GM21515 (cell line): Measurements from ENCODE around the gene PGA4.
"Not testable (repeated sequence)": the region's sequence is repeated elsewhere in the genome, so short reads cannot be mapped to it uniquely, and the experiment has no call there.

ENCODE experiments used
- ATAC-seq: cut with Tn5 transposase; IDR thresholded peaks from one replicate; pipeline ENCODE4 v1.9.1; 2021; ENCODE audit not compliant: unreplicated experiment

The PGA4 gene

GRCh38 chr11:61248071-61248470, 25.9 kb downstream of the PGA4 start:
- ATAC-seq, result not testable (repeated sequence)

- ATAC-seq, result not testable (repeated sequence)
These were observed 27.1 kb downstream of the PGA4 start for GRCh38 chr11:61249201-61249600.

GRCh38 chr11:61250796-61251765, 28.9 kb downstream of the PGA4 start:
- ATAC-seq, result not testable (repeated sequence)

DNA sequence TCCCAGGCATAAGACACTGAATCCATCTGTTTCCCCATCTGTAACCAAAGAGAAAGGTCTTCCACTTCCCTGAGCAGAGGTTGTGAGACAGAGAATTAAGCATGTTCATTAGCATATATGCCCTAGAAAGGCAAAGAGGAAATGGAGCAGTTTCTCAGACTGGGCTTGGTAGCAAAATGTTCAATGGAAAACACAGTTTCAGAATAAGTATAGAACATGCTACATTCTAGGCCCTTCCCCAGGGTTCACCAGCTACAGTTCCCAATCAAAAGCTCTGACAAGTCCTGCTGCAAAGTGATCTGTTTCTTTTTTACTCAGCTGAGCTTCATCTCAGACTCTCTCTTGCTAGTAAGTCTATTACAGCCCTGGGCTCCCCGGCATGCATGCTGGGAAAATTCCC, 30.2 kb downstream of the PGA4 start:
- not testable (repeated sequence) for ATAC-seq

DNA sequence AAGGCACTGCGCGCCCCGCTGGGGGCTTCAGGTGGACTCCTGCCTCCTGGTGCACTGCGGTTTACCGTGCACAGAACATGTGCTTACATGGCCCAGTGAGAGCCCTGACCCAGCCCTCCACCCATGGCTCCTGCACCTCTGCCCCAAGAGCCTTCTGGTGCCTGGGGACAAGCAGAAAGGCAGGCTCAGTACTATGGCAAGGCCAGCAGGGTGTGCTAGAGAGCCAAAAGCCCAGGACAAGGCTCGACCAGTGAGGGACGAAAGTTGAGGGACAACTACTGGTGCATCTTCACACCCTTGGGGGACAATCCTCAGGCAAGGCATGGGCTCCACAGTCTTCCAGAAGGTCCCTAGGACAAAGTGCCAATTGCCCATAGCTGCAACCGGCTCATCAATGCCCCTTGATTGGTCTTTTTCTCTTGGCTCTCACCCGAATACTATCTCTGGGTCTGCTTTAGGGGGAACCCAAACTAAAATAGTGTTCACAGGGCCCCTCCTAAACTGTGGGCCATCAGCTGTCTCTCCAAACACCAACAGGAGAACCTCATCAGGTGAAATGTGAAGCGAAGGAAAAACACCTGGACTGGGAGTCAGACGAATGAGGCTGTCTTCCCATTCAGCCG, 32.4 kb downstream of the PGA4 start:
- ATAC-seq, result peak; percentile 59

DNA sequence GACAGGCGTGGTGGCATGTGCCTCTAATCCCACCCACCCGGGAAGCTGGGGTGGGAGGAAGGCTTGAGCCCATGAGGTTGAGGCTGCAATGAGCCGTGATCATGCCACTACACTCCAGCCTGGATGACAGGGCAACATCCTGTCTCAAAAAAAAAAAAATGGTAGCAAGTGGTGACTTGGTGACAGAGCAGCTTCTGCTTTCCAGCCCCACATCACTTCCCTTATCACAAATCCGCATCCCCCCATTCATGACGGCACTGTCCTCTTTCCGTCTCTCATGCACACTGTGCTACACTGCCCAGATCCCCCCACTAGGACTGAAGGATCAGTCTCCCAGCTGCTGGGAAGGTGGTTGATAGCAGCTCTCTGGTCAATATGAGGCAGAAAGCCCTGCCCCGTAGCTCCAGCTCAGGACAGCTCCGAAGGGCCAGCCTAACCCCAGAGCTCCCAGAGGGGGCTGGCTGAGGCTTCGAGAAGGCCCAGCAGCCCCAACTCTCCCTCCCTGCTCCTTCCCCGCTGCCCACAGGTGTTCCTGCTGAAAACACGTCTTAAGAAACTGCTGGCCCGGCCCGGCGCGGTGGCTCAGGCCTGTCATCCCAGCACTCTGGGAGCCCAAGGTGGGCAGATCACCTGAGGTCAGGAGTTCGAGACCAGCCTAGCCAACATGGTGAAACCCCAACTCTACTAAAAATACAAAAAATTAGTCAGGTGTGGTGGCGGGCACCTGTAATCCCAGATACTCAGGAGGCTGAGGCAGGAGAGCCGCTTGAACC, 34.7 kb downstream of the PGA4 start:
- no peak for ATAC-seq

DNA sequence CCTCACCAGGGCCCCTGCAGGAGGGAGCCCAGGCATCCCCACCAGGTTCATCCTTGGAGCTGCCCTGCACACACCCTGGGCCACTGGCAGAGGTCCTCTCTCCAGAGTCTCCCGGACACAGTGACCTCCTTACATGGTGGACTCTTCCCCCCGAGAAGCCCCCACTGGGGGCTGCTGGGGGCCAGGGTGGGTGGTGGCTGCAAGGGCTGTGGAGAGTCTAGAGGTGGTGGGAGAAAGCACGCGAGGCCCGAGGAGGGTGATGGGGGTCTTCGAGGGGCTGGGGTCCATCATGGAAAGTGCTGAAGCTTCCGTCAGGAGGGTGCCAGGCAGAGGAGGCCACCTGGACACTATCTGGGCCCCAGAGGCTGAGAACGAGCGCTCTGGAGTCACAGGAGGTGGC, 36.4 kb downstream of the PGA4 start:
- no peak for ATAC-seq

DNA sequence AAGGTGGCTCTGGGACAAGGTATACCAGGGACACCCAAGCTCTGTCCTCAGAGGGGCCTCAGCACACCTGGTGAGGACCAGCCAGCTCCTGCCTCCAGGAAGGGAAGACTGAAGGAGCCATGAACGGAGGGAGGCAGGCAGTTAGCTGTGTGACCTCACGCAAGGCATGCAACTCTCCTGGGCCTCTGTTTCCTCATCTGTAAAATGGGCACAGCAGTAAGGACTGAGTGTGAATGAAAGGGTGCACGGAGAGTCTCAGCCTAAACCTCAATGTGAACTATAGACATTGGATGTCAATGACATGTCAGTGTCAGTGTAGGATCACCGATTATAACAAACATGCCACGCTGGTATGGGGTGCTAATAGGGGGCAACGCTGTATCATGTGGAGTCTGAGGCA, 37.2 kb downstream of the PGA4 start:
- no peak for ATAC-seq

- ATAC-seq, result no peak
These were observed 42.2 kb downstream of the PGA4 start for GRCh38 chr11:61264371-61264770.

DNA sequence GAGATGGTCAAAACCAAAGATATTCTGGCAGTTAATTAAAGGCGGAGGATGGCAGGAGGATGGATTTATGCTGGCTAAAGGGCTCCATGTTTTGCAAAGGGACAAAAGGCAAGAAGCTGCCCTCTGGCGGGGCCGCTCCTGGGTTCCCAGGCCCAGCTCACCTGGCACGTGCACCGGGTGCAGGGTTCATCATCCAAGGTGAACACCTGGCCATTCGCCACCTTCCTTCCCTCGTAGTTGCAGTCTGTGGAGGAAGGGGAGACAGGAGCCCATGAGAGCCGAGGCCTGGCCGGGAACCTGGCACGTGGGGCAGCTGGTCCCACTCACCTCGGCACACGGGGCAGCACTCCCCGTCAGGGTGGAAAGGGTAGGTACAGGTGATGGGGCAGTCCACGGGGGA, 42.6 kb downstream of the PGA4 start:
- ATAC-seq, result no peak

- ATAC-seq, result no peak
These were observed 43.2 kb downstream of the PGA4 start for GRCh38 chr11:61265357-61265756.

- ATAC-seq, result no peak
These were observed 44.5 kb downstream of the PGA4 start for GRCh38 chr11:61266602-61267001.

DNA sequence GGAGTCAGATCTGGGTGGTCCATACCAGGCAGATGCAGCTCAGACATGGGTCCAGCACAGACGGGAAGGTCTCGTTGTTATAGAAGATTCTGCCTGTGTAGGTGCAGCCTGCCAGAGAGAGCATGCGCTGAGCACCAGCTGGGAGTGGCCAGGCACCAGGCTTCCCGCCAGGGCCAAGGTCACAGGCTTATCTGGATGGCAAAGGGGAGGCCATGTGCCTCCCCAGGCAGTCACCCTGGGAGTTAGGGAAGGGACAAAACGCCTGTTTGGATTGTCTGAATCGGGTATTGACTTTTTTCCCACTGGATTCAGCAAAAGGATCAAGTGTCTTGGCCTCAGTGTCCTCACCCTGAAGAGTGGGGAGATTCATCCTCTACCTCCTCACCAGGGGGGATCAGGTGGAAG, 45.3 kb downstream of the PGA4 start:
- no peak for ATAC-seq

DNA sequence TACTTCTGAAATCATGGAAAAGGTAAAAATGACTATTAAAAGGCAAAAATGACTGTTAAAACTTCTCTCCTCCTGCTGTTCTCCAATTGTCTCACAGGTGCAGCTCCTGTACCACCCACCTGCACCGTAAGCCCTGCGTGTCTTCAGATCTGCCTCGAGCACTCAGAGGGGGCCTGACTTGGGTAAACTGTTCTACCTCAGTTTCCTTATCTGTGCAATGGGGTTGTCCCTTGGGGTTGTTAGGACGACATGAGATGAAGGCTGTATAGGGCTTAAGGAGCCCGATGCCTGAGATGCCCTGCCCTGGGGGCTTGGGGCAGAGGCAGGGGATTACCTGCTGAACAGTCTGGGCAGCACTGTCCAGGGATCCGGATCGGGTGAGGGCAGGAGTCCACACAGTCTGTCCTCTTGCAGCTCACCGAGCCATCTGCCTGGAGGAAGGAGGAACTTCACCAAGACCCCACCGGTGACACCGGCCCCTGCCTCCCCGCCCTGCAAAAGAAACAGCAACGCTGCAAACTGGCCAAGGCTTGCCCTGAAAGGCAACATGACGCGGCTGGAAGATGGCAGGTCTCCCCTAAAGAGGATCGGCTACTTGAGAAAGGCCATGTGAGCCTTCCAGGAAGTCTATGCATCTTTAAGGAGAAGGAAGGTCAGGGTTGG, 46.6 kb downstream of the PGA4 start:
- ATAC-seq, result no peak

GRCh38 chr11:61270354-61271076, 48.4 kb downstream of the PGA4 start:
- ATAC-seq, result no peak

GRCh38 chr11:61272731-61273130, 50.6 kb downstream of the PGA4 start:
- ATAC-seq, result no peak

DNA sequence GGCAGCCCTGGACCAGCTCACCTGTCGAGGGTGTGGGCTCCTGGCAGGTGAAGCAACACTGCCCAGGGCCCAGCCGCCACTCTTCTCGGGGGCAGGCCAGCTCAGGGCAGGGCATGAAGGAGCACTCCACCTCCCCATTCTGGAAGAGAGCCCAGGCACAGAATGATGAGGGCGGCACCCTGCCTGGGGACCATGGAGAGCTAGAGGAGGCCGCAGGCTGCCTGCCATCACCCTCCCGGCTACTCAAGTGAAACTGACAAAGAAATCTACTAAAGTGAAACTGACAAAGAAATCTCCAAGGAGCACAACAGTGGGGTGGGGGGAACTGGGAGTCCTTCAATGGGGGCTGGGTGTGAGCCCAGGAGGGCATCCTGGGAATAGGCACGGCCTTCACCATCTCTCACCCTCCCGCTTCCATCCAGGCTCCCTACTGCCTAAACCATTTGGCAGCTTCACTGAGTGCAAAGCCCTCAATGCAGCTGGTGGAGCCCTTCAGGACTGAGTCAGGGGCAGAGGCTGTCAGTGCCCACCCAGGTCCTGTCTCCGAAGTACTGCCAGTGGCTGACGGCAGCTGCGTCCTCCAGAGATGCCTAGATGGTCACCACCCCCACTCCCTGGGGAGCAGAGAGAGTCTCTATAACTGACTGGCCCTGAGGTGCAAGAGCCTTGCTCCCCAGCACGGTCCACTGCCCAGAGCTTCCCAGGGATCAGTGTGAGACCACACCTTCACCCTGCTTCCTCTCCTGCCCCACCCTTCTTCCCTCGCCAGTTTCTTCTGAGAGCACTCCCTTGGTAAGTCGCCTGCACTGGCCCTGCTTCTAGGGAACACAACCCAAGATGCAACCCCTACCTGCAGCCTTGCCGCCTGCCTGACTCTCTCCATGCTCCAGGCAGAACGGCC, 51.3 kb downstream of the PGA4 start:
- no peak for ATAC-seq

- no peak for ATAC-seq
These were observed 51.9 kb downstream of the PGA4 start for GRCh38 chr11:61274084-61274483.

- ATAC-seq, result no peak
These were observed 53.0 kb downstream of the PGA4 start for GRCh38 chr11:61275191-61275590.
